Ovary (tissue), 9 donors: ENCODE measurements around the gene BEST3. TPM values are rescaled to one million over a fixed set of nuclear protein-coding genes. Genes with fewer than 3 reads are reported as not detected.

Experiments
- DNase-seq, 5 donors: peaks; one replicate each; pipeline ENCODE4 v3.0.0-alpha.2; 2019 to 2020
- H3K27ac ChIP-seq, 2 donors: fragments of 200-600 bp; one replicate each; pipeline versions ENCODE4 v1.5.1 to v1.8.0; 2019 to 2022
- H3K27me3 ChIP-seq: fragments of 200-600 bp; one replicate; pipeline ENCODE4 v1.8.0; 2022
- H3K36me3 ChIP-seq: fragments of 200-600 bp; sonication (generic); one replicate; pipeline ENCODE4 v1.5.1; 2019
- H3K4me1 ChIP-seq: one replicate; pipeline ENCODE4 v1.8.1; 2013; ENCODE audit warnings: mild to moderate bottlenecking, moderate library complexity; ENCODE audit not compliant: insufficient read depth
- H3K4me3 ChIP-seq: fragments of 200-600 bp; sonication (generic); one replicate; pipeline ENCODE4 v1.5.1; 2017
- H3K9me3 ChIP-seq, 2 donors: fragments of 200-600 bp in 1 of 2; sonication (generic) in 1 of 2; one replicate each; pipeline versions ENCODE4 v1.5.1 to v1.8.1; 2013 to 2019; ENCODE audit warnings: mild to moderate bottlenecking in 1 of 2, moderate library complexity in 1 of 2
- CTCF ChIP-seq, 3 donors: fragments of 450-650 bp in 2 of 3; fragments of 200-600 bp in 1 of 3; IDR thresholded peaks; one replicate each; pipeline versions ENCODE4 v1.5.1 to v1.8.0; 2016 to 2022; ENCODE audit warnings: antibody characterized with exemption in 3 of 3, mild to moderate bottlenecking in 1 of 3
- EP300 ChIP-seq: sonication (generic); formaldehyde crosslinking; IDR thresholded peaks from one replicate; pipeline ENCODE4 v1.6.1; 2017; ENCODE audit warnings: antibody characterized with exemption
- POLR2A ChIP-seq: fragments of 450-650 bp; IDR thresholded peaks from one replicate; pipeline ENCODE4 v1.6.1; 2017; ENCODE audit warnings: antibody characterized with exemption, mild to moderate bottlenecking, moderate library complexity
- WGBS, 3 donors: extraction: QIAGEN DNeasy Blood & Tissue Kit in 1 of 3; methylation state at CpG; one replicate each; pipeline versions ENCODE4 v1.1.5 to v1.1.7; 2013 to 2017; 5-methylcytosine and 5-hydroxymethylcytosine counted together
- intact Hi-C, 4 donors: fragments of 100-400 bp; cut with DNase I; formaldehyde crosslinking; loops; one replicate each; pipeline versions ENCODE4 v1.11.0 to v1.15.1; 2022 to 2023
- polyA plus RNA-seq, 2 donors: library from polyadenylated mRNA; stranded (reverse); fragments of 200-250 nt in 1 of 2; fragments of 350-450 nt in 1 of 2; fragmentation: Illumina TruSeq in 1 of 2; extraction: RNeasy Lipid Tissue Mini Kit (QIAGEN cat#74804) in 1 of 2; gene quantifications; one replicate each; pipeline ENCODE4 v1.2.3, GENCODE V29; 2013 to 2014
- total RNA-seq, 7 donors: library from RNA; depleted of rRNA in 2 of 7; stranded (reverse); fragments of >200 nt in 2 of 7; fragmentation: NEBNext Ultra II Directional in 3 of 7; extraction: Animal tissue kit (Norgen Biotek cat#: 25700) in 3 of 7; gene quantifications; one replicate each; pipeline versions ENCODE4 v1.1.0 to v1.2.4, GENCODE V29; 2016 to 2023
- donor health status: DM: no; HTN: no; CAD: no; lungs with moderate emphysema.
- donor health status: DM: no; HTN: no; CAD: no.
- donor health status: Bipolar disorder and iron deficiency.
- donor health status: DM: yes; HTN: yes; CAD: no.
- donor health status: DM: no; HTN: no; CAD: no.
- donor health status: DM: yes; HTN: yes; CAD: no.

The BEST3 gene
- total and polyA plus RNA-seq, 9 donors, result 0.10 TPM; not detected in 8

- no peak for DNase-seq
- 75 to 87% (median 80%) methylated on average over 2 of the region's 2 CpGs for WGBS, 3 donors
- TF ChIP-seq CTCF (IDR thresholded peaks at IDR 0.05) (no peak), EP300 (no peak), POLR2A (no peak)
- Histone ChIP-seq H3K36me3 (no peaks in the 10 kb centered on the region), H3K4me3 (no peak overlapping the region), H3K27me3 (no peaks in the 10 kb centered on the region), H3K9me3 (no peaks in the 10 kb centered on the region), H3K27ac (no peak overlapping the region), H3K4me1 (no peaks in the 10 kb centered on the region)
- intact Hi-C loops, result no loop called here
These were observed 16.9 kb downstream of the BEST3 start for GRCh38 chr12:69682110-69682755.

- Histone ChIP-seq H3K9me3 (no peaks in the 10 kb centered on the region), H3K4me3 (no peak overlapping the region), H3K27ac (no peak overlapping the region), H3K27me3 (no peaks in the 10 kb centered on the region), H3K36me3 (no peaks in the 10 kb centered on the region), H3K4me1 (no peaks in the 10 kb centered on the region)
- WGBS, 3 donors, result 65 to 77% (median 73%) methylated on average over 4 of the region's 4 CpGs
- no peak for DNase-seq
- intact Hi-C loops, result loop anchor here in 1 of 4 donors (2.0 kb wide), 1 partner anchor 40 kb away; no protein-coding TSS in a partner anchor
- no peak for TF ChIP-seq POLR2A
- TF ChIP-seq EP300, result no peak
- no peak for TF ChIP-seq CTCF (IDR thresholded peaks at IDR 0.05)
These were observed 20.0 kb downstream of the BEST3 start for GRCh38 chr12:69679119-69679518.

GRCh38 chr12:69676257-69677012 lies 22.7 kb downstream of the BEST3 start:
- WGBS, 3 donors, result 87 to 89% (median 88%) methylated on average over 8 of the region's 8 CpGs
- Histone ChIP-seq H3K9me3 (no peaks in the 10 kb centered on the region), H3K4me1 (no peaks in the 10 kb centered on the region), H3K36me3 (no peaks in the 10 kb centered on the region), H3K27ac (no peak overlapping the region), H3K4me3 (no peak overlapping the region), H3K27me3 (no peaks in the 10 kb centered on the region)
- intact Hi-C loops, result no loop called here
- TF ChIP-seq CTCF (IDR thresholded peaks at IDR 0.05), result no peak
- TF ChIP-seq EP300, result no peak
- TF ChIP-seq POLR2A, result no peak
- no peak for DNase-seq

- Histone ChIP-seq H3K4me1 (no peaks in the 10 kb centered on the region), H3K9me3 (no peaks in the 10 kb centered on the region), H3K4me3 (no peak overlapping the region), H3K27ac (no peak overlapping the region), H3K27me3 (no peaks in the 10 kb centered on the region), H3K36me3 (no peaks in the 10 kb centered on the region)
- no peak for DNase-seq
- intact Hi-C loops, result no loop called here
- WGBS, 3 donors, result 57 to 66% (median 64%) methylated on average over 2 of the region's 2 CpGs
- no peak for TF ChIP-seq POLR2A
- TF ChIP-seq EP300, result no peak
- no peak for TF ChIP-seq CTCF (IDR thresholded peaks at IDR 0.05)
These were observed 26.9 kb downstream of the BEST3 start for GRCh38 chr12:69672195-69672594.
